ENCODE measurements around the gene SMARCA5. TPM values are rescaled to one million over a fixed set of nuclear protein-coding genes. Genes with fewer than 3 reads are reported as not detected.

SMARCA5 gene
- 78.4 and 84.7 TPM in 2 replicates for total RNA-seq

GRCh38 chr4:143513314-143514168 lies at the start of gene SMARCA5:
SMARCA5 (plus strand) TSS chr4:143513702; CDS start chr4:143513925, 223 bp downstream.

Other genes starting within 250 kb of the SMARCA5 start
- 29.4 and 41.1 TPM in 2 replicates for gene GAB1, start 176.8 kb upstream of the SMARCA5 start, total RNA-seq
- gene FREM3, start 187.0 kb downstream of the SMARCA5 start, total RNA-seq: under 0.01 TPM in 1 of 2 replicates, not detected in the other

All from thoracic aorta endothelial cell (primary cell).